B cell (primary cell): ENCODE data around the gene ADAMTS17.

ENCODE experiments used
- EZH2 ChIP-seq: IDR thresholded peaks from 2 replicates; pipeline ENCODE4 v1.6.1; 2012; ENCODE audit warnings: borderline replicate concordance, low read depth, mild to moderate bottlenecking, moderate library complexity, low read length; ENCODE audit not compliant: insufficient read depth, poor library complexity, severe bottlenecking
- TF ChIP-seq, protein P1 (sequence below): fragments of 200-600 bp; IDR thresholded peaks from one replicate; pipeline ENCODE4 v1.8.0; 2022; ENCODE audit warnings: antibody characterized with exemption, mild to moderate bottlenecking

DNA sequence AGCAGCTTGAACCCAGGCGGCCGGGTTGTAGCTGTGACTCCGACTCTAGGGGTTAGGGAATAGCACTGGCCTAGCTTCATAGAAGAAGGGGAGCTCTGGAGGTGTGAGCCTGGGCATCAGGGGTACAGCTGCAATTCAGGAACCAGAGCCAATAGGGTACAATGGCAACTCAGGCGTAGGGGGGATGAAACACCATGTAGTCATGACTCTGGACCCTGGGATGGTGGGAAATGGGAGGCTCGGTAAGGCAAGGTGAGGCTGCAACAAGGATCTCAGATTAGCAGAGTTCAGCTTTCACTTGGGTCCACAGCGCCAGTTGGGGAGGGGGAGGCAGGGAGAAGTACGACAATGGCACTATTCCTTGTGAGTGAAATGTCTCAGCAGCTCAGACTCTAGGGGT lies 398.3 kb downstream of the ADAMTS17 start:
- TF ChIP-seq, protein P1, sequence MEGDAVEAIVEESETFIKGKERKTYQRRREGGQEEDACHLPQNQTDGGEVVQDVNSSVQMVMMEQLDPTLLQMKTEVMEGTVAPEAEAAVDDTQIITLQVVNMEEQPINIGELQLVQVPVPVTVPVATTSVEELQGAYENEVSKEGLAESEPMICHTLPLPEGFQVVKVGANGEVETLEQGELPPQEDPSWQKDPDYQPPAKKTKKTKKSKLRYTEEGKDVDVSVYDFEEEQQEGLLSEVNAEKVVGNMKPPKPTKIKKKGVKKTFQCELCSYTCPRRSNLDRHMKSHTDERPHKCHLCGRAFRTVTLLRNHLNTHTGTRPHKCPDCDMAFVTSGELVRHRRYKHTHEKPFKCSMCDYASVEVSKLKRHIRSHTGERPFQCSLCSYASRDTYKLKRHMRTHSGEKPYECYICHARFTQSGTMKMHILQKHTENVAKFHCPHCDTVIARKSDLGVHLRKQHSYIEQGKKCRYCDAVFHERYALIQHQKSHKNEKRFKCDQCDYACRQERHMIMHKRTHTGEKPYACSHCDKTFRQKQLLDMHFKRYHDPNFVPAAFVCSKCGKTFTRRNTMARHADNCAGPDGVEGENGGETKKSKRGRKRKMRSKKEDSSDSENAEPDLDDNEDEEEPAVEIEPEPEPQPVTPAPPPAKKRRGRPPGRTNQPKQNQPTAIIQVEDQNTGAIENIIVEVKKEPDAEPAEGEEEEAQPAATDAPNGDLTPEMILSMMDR = no peak
- TF ChIP-seq EZH2 = no peak
